GM21717 (cell line): Measurements from ENCODE around the gene LLGL1.

Source experiments
- ATAC-seq: cut with Tn5 transposase; IDR thresholded peaks from one replicate; pipeline ENCODE4 v1.9.1; 2021; ENCODE audit warnings: mild to moderate bottlenecking, moderate library complexity; ENCODE audit not compliant: unreplicated experiment

The LLGL1 gene

DNA sequence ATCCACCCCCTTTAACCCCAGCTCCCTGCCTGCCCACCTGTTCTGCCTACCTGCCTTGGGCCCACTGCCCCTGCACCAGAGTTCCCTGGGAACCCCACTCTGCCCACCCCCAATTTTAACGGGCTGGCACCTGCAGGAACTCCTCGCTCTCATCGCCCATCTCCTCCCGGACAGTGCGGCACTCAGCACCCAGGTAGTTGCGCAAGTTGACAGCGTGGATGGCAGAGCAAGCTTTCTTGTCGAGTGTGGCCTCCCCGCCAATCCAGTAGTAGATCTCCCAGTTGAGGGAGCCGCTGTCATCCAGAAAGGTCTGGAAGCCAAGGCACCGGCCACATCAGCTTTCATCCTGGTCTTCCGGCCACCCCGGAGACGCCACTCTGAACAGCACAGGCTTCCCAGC is 25.3 kb downstream of the LLGL1 start:
- ATAC-seq, result no peak

DNA sequence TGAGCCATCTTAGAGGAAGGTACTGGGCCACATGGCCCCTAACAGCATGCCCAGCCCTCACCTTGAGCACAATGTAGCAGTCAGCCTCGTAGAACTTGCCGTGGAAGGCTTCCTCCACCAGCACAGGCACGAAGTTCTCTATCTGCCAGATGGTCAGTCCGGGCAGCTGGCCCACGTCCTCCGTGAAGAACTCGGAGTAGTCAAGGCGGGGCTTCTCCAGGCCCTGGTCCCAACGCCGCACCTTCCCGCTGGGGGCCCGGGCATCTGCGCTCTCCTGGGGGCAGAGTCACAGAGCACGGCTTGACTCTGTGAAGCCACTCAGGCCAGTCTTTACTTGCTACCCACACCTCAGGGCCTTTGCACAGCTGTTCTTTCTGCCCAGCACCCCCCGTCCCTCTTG is 25.8 kb downstream of the LLGL1 start:
- no peak for ATAC-seq

DNA sequence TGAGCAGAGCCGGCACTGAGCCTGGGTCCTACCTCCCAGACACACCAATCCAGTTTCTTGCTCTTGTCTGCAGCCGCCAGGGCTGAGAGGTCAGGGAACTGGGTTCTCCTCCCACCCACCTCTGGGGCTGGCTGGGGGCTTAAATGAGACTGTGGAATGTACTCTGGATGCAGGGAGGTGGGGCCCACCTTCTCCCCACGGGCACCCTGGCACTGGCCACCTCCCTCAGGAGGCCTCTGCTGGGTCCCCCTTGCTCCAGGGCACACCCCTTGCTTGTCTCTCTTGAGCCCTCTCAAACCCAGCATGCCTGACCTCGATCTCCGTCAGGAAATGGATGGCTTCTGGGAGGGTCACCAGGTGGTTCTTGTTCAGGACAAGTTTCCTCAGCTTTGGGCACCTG is 26.7 kb downstream of the LLGL1 start:
- ATAC-seq, result no peak

DNA sequence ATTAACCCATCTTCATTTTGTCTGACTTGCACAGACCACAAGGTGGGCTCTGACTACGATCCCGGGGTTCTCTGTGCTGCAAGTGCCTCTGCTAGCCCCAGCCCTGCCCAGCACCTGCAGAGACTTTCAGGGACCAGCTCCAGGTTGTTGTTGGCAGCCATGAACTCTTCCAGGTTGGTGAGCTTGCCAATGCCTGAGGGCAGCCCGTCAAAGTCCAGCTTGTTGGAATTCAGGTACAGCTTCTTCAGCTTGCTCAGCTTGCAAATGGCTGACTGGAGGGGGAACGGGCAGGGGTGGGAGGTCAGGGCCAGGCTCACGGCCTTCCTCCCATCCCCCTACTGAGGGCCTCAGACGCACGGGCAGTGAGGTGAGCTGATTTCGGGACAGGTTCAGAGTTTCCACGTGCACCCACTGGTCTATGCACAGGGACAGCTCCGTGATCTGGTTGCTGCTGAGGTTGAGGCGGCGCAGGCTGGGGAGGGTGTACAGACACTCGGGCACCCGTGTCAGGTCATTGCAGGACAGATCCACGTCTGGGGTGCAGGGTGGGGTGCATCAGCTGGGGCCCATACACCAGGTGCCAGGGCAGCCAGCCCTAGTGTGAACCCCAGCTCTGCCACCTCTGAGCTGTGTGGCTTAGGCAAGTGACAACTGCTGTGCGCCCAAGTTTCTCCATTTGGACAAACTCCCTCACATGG is 27.9 kb downstream of the LLGL1 start:
- no peak for ATAC-seq

DNA sequence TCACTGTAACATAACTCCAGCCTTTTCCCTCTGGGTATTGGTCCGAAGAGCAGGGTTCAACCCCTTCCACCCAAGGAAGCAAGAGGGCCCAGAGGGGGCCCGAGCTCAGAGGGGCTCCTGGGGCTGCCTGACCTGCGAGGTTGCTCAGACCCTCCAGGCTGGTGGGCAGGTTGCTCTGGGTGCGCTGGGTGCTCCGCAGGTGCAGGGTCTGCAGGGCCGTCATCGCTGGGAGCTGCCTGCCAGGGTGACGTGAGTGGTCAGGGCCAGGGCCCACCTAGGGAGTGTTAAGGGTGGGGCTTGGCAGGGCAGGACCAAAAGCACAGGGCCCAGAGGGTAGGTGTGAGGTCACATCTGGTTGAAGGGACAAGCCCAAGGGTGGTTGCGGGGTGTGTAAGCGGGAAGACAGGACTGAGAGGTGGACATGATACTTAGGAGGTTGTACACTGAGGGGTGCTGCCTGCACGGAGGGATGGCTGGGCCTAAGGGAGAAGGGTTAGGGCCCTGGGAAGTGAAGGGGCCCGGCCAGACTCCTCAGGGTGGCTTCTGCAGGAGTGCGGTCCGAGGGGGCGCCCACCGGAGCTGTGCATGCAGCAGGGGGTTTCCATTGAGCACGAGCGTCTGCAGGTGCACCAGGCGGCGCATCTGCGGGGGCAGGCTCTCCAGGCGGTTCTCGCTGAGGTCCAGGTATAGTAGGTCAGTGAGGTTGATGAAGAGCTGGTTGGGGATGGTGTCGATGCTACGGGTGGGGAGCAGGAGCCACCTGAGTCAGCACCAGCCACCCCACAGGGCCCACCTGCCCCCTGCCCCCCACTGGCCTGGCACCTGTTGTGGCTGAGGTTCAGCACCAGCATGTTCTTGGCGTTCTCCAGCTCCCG is 28.7 kb downstream of the LLGL1 start:
- no peak for ATAC-seq

DNA sequence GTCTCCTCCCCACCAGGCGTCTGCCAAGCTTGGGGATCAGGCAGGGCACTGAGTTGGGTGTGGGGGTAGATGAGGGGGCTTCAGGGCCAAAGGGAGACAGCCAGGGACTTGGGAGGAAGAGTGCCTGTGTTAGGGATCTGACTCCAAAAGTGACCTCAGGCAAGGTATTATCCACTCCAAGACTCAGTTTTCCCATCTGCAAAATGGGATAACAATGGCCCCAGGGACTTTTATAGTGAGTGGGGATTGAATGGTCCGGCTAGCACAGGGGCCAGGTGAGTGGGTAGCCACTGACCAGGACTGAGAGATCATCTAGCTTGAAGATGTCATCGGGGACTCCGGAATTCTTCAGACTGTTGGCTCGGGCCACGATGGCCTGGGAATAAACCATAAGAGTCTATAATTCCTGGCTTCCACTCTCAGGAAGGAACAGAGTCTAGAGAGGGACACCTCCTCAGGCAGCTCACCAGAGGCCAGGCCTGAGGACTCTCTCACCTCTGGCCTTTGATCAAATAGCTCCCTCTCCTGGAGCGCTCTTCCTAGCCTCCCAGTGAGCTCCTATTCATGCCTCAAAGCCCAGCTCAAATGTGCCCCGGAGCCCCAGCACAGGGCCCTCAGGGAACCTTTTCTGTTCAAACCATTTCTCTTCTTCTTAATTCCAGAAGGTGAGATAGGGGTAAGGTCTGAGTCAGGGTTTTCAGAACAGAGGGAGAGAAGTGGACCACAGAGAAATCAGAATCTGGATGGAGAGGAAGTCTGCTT is 29.6 kb downstream of the LLGL1 start:
- no peak for ATAC-seq

DNA sequence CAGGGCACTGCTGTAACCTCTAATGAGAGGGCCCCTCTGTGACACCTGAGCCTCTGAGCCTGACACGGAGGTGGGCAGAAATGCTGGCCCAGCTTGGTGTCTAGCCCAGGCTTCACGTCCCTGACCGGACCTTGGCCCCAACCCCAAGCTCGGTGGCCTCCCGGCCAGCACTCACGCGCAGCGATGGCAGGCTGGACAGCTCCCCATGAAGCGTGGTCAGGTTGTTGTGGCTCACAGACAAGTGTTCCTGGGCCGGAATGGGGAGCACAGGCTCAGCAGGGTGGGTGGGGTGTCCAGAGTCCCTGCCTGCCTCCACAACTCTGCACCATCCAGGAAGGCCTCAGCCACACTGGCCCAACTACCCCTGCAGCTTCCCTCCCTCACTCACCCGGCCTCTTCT is 30.9 kb downstream of the LLGL1 start:
- ATAC-seq, result no peak

DNA sequence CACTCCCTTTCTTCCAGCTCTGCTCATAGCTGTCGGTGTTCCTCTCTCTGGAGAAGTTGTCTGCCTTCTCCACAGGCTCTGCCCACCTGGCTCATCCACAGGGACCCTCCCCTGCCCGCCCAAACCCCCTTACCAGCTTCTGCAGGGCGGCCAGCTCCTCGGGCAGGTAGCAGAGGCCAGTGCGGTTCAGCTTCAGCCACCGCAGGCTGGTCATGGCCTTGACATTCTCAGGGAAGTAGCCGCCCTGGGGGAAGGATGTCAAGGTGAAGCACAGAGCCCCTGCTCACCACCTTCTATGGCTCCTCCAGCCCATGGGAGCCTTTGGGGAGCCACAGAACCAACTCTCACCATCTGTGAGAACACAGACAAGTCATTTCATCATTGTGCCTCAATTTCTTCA is 31.3 kb downstream of the LLGL1 start:
- no peak for ATAC-seq

DNA sequence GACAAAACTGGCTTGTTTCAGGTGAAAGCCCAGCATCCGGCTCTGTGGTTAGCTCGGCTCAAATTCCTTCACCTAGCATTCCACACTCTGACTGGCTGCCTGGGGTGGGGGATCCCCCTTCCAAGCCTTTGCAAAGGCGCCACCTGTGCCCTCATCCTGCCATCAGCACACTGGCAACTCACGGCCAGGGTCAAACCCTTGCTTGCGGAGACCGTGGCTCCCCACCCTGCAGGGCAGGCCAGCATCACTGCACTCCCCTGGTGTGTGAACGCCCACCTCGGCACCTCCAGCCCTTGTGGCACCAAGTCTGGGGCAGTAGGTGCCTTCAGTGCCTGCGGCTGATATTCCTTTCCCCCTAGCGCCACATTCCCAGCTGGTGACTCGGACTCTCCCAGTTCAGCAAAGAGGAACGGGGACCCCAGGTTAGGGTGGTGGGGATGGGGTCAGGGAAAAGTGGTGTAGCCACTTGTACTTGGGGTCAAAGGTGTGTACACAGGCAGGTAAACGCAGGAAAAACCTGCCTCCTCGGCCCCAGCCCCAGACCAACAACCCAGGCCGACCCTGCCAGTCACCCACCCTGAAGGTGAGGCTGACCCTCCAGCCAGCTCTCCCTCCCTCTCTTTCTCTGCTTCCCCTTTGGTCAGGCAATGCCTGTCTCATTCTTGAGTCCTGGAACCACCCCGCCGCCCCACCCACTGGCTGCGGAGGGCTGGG is 32.0 kb downstream of the LLGL1 start:
- no peak for ATAC-seq

DNA sequence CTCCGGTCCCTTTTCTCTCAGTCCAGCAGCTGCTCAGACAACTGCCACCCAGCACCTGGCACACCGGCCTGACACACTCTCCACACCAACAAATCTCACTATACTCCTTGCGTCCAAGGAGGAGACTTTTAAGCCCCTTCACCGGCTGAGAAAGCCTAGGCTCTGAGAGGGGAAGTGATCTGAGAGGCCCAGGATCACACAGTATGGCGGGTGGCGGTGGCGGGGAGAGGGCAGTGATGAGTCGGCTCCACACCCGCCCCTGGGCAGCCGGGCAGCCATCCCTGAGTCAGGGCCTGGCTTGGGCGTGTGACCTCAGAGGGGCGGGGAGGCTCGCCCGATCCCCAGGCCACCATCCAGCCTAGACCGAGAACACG is 32.5 kb downstream of the LLGL1 start:
- ATAC-seq, result no peak

DNA sequence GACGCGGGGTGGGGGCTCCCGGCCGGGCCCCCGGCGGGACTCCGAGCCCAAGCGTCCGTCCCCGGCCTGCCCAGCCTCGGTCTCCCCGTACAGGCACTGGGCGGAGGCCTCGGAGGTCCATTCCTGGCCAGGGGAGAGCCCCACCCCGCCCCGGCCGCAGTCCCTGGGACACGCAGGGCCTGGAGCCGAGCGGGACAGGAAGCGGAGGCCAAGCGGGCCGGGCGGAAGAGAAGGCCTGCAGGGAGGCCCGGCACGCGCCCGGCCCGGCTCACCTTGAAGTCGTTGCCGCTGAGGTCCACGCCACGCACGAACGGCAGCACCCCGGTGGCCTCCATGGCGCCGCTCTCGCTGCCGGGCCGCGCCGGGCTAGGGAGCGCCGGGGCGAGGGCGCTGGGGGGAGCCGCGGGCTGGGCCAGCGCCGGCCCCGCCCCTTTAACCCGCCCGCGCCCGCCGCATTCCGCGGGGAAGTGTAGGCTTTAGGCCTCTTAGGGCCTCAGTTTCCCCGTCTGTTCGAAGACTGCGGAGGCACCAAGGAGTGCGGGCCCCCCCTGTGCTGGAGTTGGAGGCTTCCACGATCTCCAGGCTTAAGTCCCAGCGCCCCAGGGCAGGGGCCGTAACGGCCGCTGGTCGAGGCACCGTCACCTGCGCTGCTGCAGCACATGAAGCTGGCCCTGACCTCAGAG is 33.1 kb downstream of the LLGL1 start, which contains the start of gene FLII:
FLII (minus strand) TSS at position 383 of the 683 bp plus-strand sequence; CDS start at position 335, 48 bp downstream.
- no peak for ATAC-seq

DNA sequence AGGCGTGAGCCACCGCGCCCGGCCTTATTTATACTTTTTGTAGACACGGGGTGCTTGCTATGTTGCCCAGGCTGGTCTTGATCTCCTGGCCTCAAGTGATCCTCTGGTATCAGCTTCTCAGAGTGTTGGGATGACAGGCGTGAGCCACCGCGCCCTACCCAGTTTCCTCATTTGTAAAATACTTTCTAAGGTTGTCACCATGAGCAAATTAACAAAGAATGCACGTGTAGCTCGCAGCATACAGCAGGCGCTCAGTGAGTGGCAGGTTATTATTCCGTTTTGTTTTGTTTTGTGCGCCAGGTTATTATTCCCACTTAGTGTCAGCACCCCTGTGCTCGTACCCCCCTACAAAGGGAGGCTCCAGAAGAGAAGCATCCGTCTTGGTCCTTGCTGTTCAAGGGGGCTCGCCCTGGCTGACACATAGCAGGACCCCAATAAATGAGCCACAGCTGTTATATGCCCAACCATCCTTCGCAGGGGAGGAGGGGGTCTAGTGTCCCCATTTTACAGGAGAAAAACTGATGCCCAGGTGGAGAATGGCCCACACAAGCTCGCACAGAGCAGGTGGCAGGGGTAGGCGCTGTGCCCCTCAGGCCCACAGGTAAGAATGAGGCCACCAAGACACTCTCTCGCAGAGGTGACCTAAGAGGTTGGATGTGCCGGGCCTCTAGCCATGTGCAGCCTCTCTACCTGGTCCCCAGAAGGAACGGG is 34.3 kb downstream of the LLGL1 start:
- no peak for ATAC-seq

DNA sequence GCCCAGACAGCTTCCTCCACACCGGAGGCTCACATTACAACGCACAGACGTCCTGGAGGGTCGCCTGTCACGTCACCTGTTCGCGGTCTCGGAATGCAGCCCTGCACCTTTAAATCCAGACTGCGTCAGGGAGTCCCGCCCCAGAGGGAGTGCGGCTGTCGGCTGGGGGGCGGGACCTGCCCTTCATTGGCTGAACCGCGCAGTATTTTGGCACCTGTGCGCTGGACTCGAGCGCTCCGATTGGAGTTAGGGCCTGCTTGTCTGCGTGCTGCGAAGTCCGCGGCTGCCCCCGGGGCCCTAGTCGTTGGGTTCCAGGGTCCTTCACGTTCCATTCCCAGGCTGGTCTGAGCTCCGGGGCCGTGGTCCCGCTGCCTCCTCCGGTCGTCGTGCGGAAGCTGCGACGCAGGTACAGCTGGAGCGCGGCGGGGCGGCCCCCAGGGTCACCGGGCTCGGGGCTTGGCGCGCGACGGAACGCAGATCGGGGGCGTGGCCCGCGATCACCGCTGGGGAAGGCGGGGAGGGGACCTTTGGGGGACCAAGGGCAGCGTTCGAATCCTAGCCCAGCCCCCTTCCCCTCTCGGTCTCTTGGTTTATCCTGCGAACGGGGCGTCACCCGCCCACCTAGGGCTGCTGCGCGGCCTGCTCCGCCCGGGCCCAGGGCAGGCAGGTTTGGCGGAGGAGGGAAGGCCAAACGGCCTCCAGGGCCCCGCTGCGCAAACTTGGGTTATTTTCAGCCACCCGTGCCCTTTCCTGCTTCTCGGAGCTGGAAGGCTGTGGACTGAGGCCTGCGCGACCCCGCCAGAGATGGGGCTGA is 35.1 kb downstream of the LLGL1 start, which contains the start of gene MIEF2:
MIEF2 (plus strand) TSS at position 331 of the 814 bp plus-strand sequence. CDS start 2,059 bp downstream, outside the sequence.
- peak; percentile 61 for ATAC-seq

DNA sequence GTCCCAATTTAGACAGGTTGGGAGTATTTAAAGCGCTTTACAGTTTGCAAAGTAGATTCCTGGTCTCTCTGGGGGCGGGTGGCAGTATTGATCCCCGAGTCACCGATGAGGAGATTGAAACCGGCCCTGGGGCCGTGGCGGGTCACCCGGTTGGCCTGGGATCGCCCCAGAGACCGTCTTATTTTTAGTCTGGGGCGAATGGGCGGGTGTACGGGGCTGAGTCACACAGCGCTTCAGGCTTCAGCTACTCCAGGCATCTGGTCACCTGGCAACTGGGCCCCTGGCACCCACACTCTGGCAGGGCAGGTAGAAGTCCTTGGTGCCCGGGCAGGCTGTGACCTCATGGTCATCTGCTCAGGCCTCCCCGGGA is 35.7 kb downstream of the LLGL1 start:
- peak; percentile 11 for ATAC-seq

DNA sequence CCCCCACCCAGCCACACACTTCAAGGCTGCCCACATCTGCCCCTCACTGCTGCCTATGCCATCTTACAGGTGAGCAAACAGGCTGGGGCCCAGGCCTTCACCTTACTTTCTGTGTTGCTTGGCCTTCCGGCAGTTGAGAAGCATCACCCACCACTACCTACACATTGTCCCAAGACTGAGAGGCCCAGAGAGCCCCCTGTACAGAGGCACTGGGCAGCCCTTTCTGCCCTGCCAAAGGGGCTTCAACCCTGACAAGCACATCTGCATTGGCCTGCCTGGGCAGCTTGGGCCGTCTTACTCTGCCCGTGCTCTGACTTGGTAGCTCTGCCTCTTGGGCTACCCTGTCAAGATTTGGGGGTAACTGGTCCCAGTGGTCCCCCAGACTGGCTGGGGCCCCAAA is 36.2 kb downstream of the LLGL1 start:
- no peak for ATAC-seq

DNA sequence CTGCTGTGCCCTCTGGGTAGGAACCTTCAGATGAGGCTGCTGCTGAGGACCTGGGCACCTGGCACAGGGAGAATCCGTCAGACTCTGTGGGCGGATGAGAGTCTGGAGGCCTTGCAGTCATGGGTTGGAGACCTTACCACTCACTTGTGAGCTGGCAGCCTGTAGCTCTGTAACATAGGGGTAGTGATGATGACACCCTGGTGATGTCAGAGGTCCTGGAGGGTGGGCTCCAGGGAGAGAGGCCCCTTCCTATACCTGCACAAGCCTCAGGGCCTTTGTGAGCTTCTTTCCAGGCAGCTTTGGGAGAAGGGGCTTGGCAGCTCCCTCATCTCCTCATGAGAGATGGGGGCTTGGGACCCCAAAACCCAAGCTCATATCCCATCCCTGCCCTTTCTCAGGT is 36.7 kb downstream of the LLGL1 start:
- ATAC-seq, result no peak

DNA sequence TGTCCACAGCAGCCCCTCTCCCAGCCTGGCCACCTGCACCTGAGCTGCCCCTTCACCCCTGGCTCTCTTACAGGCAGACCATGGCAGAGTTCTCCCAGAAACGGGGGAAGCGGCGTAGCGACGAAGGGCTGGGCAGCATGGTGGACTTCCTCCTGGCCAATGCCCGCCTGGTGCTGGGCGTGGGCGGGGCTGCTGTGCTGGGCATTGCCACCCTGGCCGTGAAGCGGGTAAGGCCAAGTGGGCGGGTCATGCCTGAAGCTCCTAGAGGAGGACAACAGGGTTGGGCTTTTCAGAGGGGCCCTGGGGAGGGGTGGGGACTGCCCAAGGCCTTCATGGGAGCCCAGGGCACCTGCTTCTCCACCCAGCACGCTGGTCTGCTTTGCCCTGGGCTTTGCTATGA is 37.2 kb downstream of the LLGL1 start:
- ATAC-seq, result no peak

DNA sequence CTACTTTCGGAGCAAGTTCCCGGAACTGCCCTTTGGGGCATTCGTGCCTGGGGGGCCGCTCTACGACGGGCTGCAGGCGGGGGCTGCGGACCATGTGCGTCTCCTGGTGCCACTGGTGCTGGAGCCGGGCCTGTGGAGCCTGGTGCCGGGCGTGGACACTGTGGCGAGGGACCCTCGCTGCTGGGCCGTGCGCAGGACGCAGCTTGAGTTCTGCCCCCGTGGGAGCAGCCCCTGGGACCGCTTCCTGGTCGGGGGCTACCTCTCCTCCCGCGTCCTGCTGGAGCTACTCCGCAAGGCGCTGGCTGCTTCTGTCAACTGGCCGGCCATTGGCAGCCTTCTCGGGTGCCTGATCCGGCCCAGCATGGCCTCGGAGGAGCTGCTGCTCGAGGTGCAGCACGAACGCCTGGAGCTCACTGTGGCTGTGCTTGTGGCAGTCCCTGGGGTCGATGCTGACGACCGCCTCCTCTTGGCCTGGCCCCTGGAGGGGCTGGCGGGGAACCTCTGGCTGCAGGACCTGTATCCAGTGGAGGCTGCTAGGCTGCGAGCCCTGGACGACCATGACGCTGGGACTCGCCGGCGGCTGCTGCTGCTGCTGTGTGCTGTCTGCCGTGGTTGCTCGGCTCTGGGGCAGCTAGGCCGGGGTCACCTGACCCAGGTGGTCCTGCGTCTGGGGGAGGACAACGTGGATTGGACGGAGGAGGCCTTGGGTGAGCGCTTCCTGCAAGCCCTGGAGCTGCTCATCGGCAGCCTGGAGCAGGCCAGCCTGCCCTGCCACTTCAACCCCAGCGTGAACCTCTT is 38.6 kb downstream of the LLGL1 start:
- no peak for ATAC-seq
